Activated CD4-positive, alpha-beta T cell treated with anti-CD3 and anti-CD28 coated beads, Interleukin-2, amount 50 U/mL, for 4 hours (primary cell): ENCODE measurements around the gene LRCH3.
A peak's percentile ranks its signal among the peaks of the same experiment; 100 is the strongest.
"Not testable (repeated sequence)": the region's sequence is repeated elsewhere in the genome, so short reads cannot be mapped to it uniquely, and the experiment has no call there.

ENCODE experiments used
- DNase-seq, 2 experiments: peaks; one replicate each; pipeline ENCODE4 v3.0.0-alpha.2; 2020

Gene LRCH3

GRCh38 chr3:197837282-197837681, 46.2 kb downstream of the LRCH3 start:
- no peak for DNase-seq

GRCh38 chr3:197841789-197842188, 50.7 kb downstream of the LRCH3 start:
- DNase-seq: no peak

- no peak for DNase-seq
Observed at GRCh38 chr3:197846491-197846890, 55.4 kb downstream of the LRCH3 start.

GRCh38 chr3:197847866-197848401, 56.9 kb downstream of the LRCH3 start:
- peak in 1 of 2 experiments; percentile 4 for DNase-seq

GRCh38 chr3:197854596-197855343, 63.7 kb downstream of the LRCH3 start:
- DNase-seq: no peak

- DNase-seq: no peak
Observed at GRCh38 chr3:197855571-197855970, 64.5 kb downstream of the LRCH3 start.

- no peak for DNase-seq
Observed at GRCh38 chr3:197856199-197856816, 65.3 kb downstream of the LRCH3 start.

- DNase-seq: no peak
Observed at GRCh38 chr3:197858133-197858532, 67.1 kb downstream of the LRCH3 start.

GRCh38 chr3:197858598-197858997, 67.5 kb downstream of the LRCH3 start:
- no peak for DNase-seq

- no peak for DNase-seq
Observed at GRCh38 chr3:197866035-197866434, 75.0 kb downstream of the LRCH3 start.

GRCh38 chr3:197873329-197873728, 82.3 kb downstream of the LRCH3 start:
- DNase-seq: no peak

GRCh38 chr3:197874064-197874463, 83.0 kb downstream of the LRCH3 start:
- DNase-seq: no peak

GRCh38 chr3:197874653-197875052, 83.6 kb downstream of the LRCH3 start:
- no peak for DNase-seq

GRCh38 chr3:197877902-197878301, 86.8 kb downstream of the LRCH3 start:
- DNase-seq: no peak

- peak; percentile 12 for DNase-seq
Observed at GRCh38 chr3:197878427-197878826, 87.4 kb downstream of the LRCH3 start.

- no peak for DNase-seq
Observed at GRCh38 chr3:197880491-197881269, 89.6 kb downstream of the LRCH3 start.

GRCh38 chr3:197881270-197881969, 90.4 kb downstream of the LRCH3 start:
- no peak for DNase-seq

GRCh38 chr3:197881970-197882338, 90.9 kb downstream of the LRCH3 start:
- no peak for DNase-seq

GRCh38 chr3:197882586-197882985, 91.5 kb downstream of the LRCH3 start:
- DNase-seq: no peak

- DNase-seq: no peak
Observed at GRCh38 chr3:197883541-197883940, 92.5 kb downstream of the LRCH3 start.

GRCh38 chr3:197884330-197884729, 93.3 kb downstream of the LRCH3 start:
- not testable (repeated sequence) for DNase-seq

- DNase-seq: not testable (repeated sequence)
Observed at GRCh38 chr3:197886052-197886451, 95.0 kb downstream of the LRCH3 start.
